Naive B cell (primary cell): ENCODE results near the gene DIP2B. TPM values are rescaled to one million over a fixed set of nuclear protein-coding genes. Genes with fewer than 3 reads are reported as not detected.
A peak's percentile ranks its signal among the peaks of the same experiment; 100 is the strongest.
"Not testable (repeated sequence)": the region's sequence is repeated elsewhere in the genome, so short reads cannot be mapped to it uniquely, and the experiment has no call there.

Source experiments
- ATAC-seq, 2 donors: fragments of 150-1000 bp; cut with Tn5 transposase; 2 replicates each; pipeline ENCODE4 v1.10.0; 2021; ENCODE audit warnings: low read depth in 2 of 2, mild to moderate bottlenecking in 2 of 2, moderate library complexity in 2 of 2
- DNase-seq: peaks from one replicate; pipeline ENCODE4 v3.0.0; 2022
- H3K27ac Mint-ChIP-seq, 6 donors: one replicate each; pipeline ENCODE4 v1.8.0; 2020 to 2022; ENCODE audit warnings: mild to moderate bottlenecking in 6 of 6, mixed read lengths in 6 of 6, moderate library complexity in 5 of 6, inconsistent platforms in 2 of 6
- H3K27me3 Mint-ChIP-seq, 3 donors: one replicate each; pipeline ENCODE4 v1.8.0; 2021 to 2022; ENCODE audit warnings: mixed read lengths in 3 of 3, mild to moderate bottlenecking in 1 of 3
- H3K36me3 Mint-ChIP-seq, 2 donors: one replicate each; pipeline ENCODE4 v1.8.0; 2020 to 2022; ENCODE audit warnings: mixed read lengths in 2 of 2, inconsistent platforms in 1 of 2, mild to moderate bottlenecking in 1 of 2
- H3K4me1 Mint-ChIP-seq, 3 donors: one replicate each; pipeline ENCODE4 v1.8.0; 2020 to 2022; ENCODE audit warnings: mixed read lengths in 3 of 3, inconsistent platforms in 1 of 3, mild to moderate bottlenecking in 1 of 3, moderate library complexity in 1 of 3
- H3K4me3 Mint-ChIP-seq, 8 donors: one replicate each; pipeline ENCODE4 v1.8.0; 2020 to 2022; ENCODE audit warnings: mild to moderate bottlenecking in 8 of 8, mixed read lengths in 8 of 8, moderate library complexity in 8 of 8, inconsistent platforms in 2 of 8
- H3K9me3 Mint-ChIP-seq, 7 donors: one replicate each; pipeline ENCODE4 v1.8.0; 2020 to 2022; ENCODE audit warnings: mixed read lengths in 7 of 7, mild to moderate bottlenecking in 5 of 7, inconsistent platforms in 2 of 7, moderate library complexity in 1 of 7
- polyA plus RNA-seq, 6 donors: library from polyadenylated mRNA; unstranded; fragments of 300-500 nt; fragmentation: Illumina TruSeq; gene quantifications; one replicate each; pipeline ENCODE4 v1.2.3, GENCODE V29; 2021; ENCODE audit warnings: low read depth in 6 of 6

DIP2B gene
- polyA plus RNA-seq, 6 donors from 2014 or later: 13.4 to 26.7 (median 18.1) TPM

- no peak for ATAC-seq
- no peak for DNase-seq
- Mint-ChIP-seq H3K4me3 (peak overlapping the region in 4 of 8 donors; percentile 17 to 54 (median 34)), H3K27me3 (no peaks in the 10 kb centered on the region), H3K9me3 (peaks cover 0 to 5% (median 2%) of the 10 kb centered on the region in 7 donors), H3K36me3 (peaks cover 16 to 19% of the 10 kb centered on the region in 2 donors), H3K4me1 (peaks cover 38 to 54% (median 48%) of the 10 kb centered on the region in 3 donors), H3K27ac (peak overlapping the region in 3 of 6 donors; percentile 57 to 90 (median 78))
These were observed 20.6 kb downstream of the DIP2B start for GRCh38 chr12:50525422-50525821.

- peaks cover 35 to 45% (median 40%) of the 10 kb centered on the region in 3 donors for H3K4me1 Mint-ChIP-seq
- peaks cover 0 to 3% (median 0%) of the 10 kb centered on the region in 7 donors for H3K9me3 Mint-ChIP-seq
- DNase-seq (no peak), ATAC-seq (no peak)
- peak overlapping the region in 1 of 6 donors; percentile 34 for H3K27ac Mint-ChIP-seq
- no peaks in the 10 kb centered on the region for H3K27me3 Mint-ChIP-seq
- H3K4me3 Mint-ChIP-seq: no peak overlapping the region
- peaks cover 14 to 19% of the 10 kb centered on the region in 2 donors for H3K36me3 Mint-ChIP-seq
These were observed 22.6 kb downstream of the DIP2B start for GRCh38 chr12:50527359-50527726.

- ATAC-seq: no peak
- H3K9me3 Mint-ChIP-seq: peaks cover 0 to 2% (median 0%) of the 10 kb centered on the region in 7 donors
- H3K4me3 Mint-ChIP-seq: peak overlapping the region in 5 of 8 donors; percentile 8 to 57 (median 30)
- peaks cover 31 to 40% (median 35%) of the 10 kb centered on the region in 3 donors for H3K4me1 Mint-ChIP-seq
- DNase-seq: no peak
- peak overlapping the region in 4 of 6 donors; percentile 16 to 95 (median 76) for H3K27ac Mint-ChIP-seq
- H3K36me3 Mint-ChIP-seq: peaks cover 9 to 19% of the 10 kb centered on the region in 2 donors
- H3K27me3 Mint-ChIP-seq: no peaks in the 10 kb centered on the region
These were observed 24.0 kb downstream of the DIP2B start for GRCh38 chr12:50528800-50529199.

GRCh38 chr12:50529345-50529744, 24.6 kb downstream of the DIP2B start:
- Mint-ChIP-seq H3K4me1 (peaks cover 27 to 35% (median 30%) of the 10 kb centered on the region in 3 donors), H3K4me3 (peak overlapping the region in 5 of 8 donors; percentile 4 to 30 (median 9)), H3K9me3 (no peaks in the 10 kb centered on the region), H3K27me3 (no peaks in the 10 kb centered on the region), H3K27ac (peak overlapping the region in 4 of 6 donors; percentile 22 to 95 (median 58)), H3K36me3 (peaks cover 9 to 14% of the 10 kb centered on the region in 2 donors)
- no peak for DNase-seq
- no peak for ATAC-seq

GRCh38 chr12:50530532-50530931, 25.7 kb downstream of the DIP2B start:
- ATAC-seq (no peak), DNase-seq (no peak)
- Mint-ChIP-seq H3K36me3 (peaks cover 8 to 9% of the 10 kb centered on the region in 2 donors), H3K4me1 (peaks cover 22 to 27% (median 24%) of the 10 kb centered on the region in 3 donors), H3K9me3 (no peaks in the 10 kb centered on the region), H3K27me3 (no peaks in the 10 kb centered on the region), H3K4me3 (no peak overlapping the region), H3K27ac (no peak overlapping the region)

GRCh38 chr12:50533203-50533584, 28.4 kb downstream of the DIP2B start:
- ATAC-seq (no peak), DNase-seq (no peak)
- peaks cover 0 to 8% of the 10 kb centered on the region in 2 donors for H3K36me3 Mint-ChIP-seq

GRCh38 chr12:50533971-50534370, 29.2 kb downstream of the DIP2B start:
- H3K4me3 Mint-ChIP-seq: no peak overlapping the region
- no peaks in the 10 kb centered on the region for H3K27me3 Mint-ChIP-seq
- H3K27ac Mint-ChIP-seq: peak overlapping the region in 1 of 6 donors; percentile 54
- peaks cover 0 to 8% of the 10 kb centered on the region in 2 donors for H3K36me3 Mint-ChIP-seq
- ATAC-seq (no peak), DNase-seq (no peak)
- H3K4me1 Mint-ChIP-seq: peaks cover 25 to 26% (median 25%) of the 10 kb centered on the region in 3 donors
- peaks cover 0 to 1% (median 0%) of the 10 kb centered on the region in 7 donors for H3K9me3 Mint-ChIP-seq

More at GRCh38 chr12:50533203-50533584, 28.4 kb downstream of the DIP2B start:
- peaks cover 18 to 29% (median 28%) of the 10 kb centered on the region in 3 donors for H3K4me1 Mint-ChIP-seq
- H3K4me3 Mint-ChIP-seq: no peak overlapping the region
- peaks cover 0 to 1% (median 0%) of the 10 kb centered on the region in 7 donors for H3K9me3 Mint-ChIP-seq
- H3K27ac Mint-ChIP-seq: no peak overlapping the region
- no peaks in the 10 kb centered on the region for H3K27me3 Mint-ChIP-seq

GRCh38 chr12:50536831-50537537, 32.2 kb downstream of the DIP2B start:
- Mint-ChIP-seq H3K36me3 (peaks cover 0 to 8% of the 10 kb centered on the region in 2 donors), H3K27me3 (no peaks in the 10 kb centered on the region), H3K4me3 (peak overlapping the region in 1 of 8 donors; percentile 46), H3K27ac (peak overlapping the region in 4 of 6 donors; percentile 1 to 69 (median 54)), H3K4me1 (peaks cover 25 to 41% (median 30%) of the 10 kb centered on the region in 3 donors), H3K9me3 (peaks cover 0 to 1% (median 0%) of the 10 kb centered on the region in 7 donors)
- DNase-seq: no peak
- ATAC-seq: no peak

GRCh38 chr12:50537538-50537919, 32.7 kb downstream of the DIP2B start:
- DNase-seq: no peak
- ATAC-seq: no peak
- peak overlapping the region in 4 of 6 donors; percentile 1 to 69 (median 54) for H3K27ac Mint-ChIP-seq
- H3K4me1 Mint-ChIP-seq: peaks cover 25 to 45% (median 32%) of the 10 kb centered on the region in 3 donors
- H3K4me3 Mint-ChIP-seq: peak overlapping the region in 2 of 8 donors; percentile 40 to 46
- H3K27me3 Mint-ChIP-seq: no peaks in the 10 kb centered on the region
- peaks cover 0 to 8% of the 10 kb centered on the region in 2 donors for H3K36me3 Mint-ChIP-seq
- peaks cover 0 to 1% (median 0%) of the 10 kb centered on the region in 7 donors for H3K9me3 Mint-ChIP-seq

GRCh38 chr12:50538182-50538581, 33.4 kb downstream of the DIP2B start:
- peaks cover 0 to 8% of the 10 kb centered on the region in 2 donors for H3K36me3 Mint-ChIP-seq

GRCh38 chr12:50541139-50541538, 36.4 kb downstream of the DIP2B start:
- Mint-ChIP-seq H3K36me3 (peaks cover 0 to 8% of the 10 kb centered on the region in 2 donors), H3K4me3 (no peak overlapping the region), H3K9me3 (peaks cover 0 to 1% (median 0%) of the 10 kb centered on the region in 7 donors), H3K27me3 (no peaks in the 10 kb centered on the region), H3K4me1 (peaks cover 28 to 56% (median 46%) of the 10 kb centered on the region in 3 donors), H3K27ac (no peak overlapping the region)
- DNase-seq (no peak), ATAC-seq (no peak)

More at GRCh38 chr12:50538182-50538581, 33.4 kb downstream of the DIP2B start:
- DNase-seq: no peak
- Mint-ChIP-seq H3K27ac (peak overlapping the region; percentile 13 to 91 (median 49)), H3K27me3 (no peaks in the 10 kb centered on the region), H3K9me3 (peaks cover 0 to 1% (median 0%) of the 10 kb centered on the region in 7 donors), H3K4me3 (peak overlapping the region in 7 of 8 donors; percentile 10 to 59 (median 40)), H3K4me1 (peaks cover 25 to 52% (median 38%) of the 10 kb centered on the region in 3 donors)
- peak; percentile 35 to 47 for ATAC-seq

- H3K9me3 Mint-ChIP-seq: no peaks in the 10 kb centered on the region
- no peak overlapping the region for H3K4me3 Mint-ChIP-seq
- H3K27me3 Mint-ChIP-seq: no peaks in the 10 kb centered on the region
- no peak for ATAC-seq
- DNase-seq: no peak
- peak overlapping the region in 2 of 6 donors; percentile 59 to 74 for H3K27ac Mint-ChIP-seq
- peaks cover 0 to under 1% of the 10 kb centered on the region in 2 donors for H3K36me3 Mint-ChIP-seq
- peaks cover 30 to 63% (median 51%) of the 10 kb centered on the region in 3 donors for H3K4me1 Mint-ChIP-seq
These were observed 37.7 kb downstream of the DIP2B start for GRCh38 chr12:50542448-50542847.

- peaks cover 23 to 59% (median 47%) of the 10 kb centered on the region in 3 donors for H3K4me1 Mint-ChIP-seq
- not testable (repeated sequence) for ATAC-seq, H3K27me3 Mint-ChIP-seq, DNase-seq, H3K4me3 Mint-ChIP-seq, H3K9me3 Mint-ChIP-seq, H3K36me3 Mint-ChIP-seq
- H3K27ac Mint-ChIP-seq: peak overlapping the region in 4 of 6 donors; percentile 15 to 74 (median 56)
These were observed 38.4 kb downstream of the DIP2B start for GRCh38 chr12:50543188-50543587.
